Left ventricle myocardium inferior (tissue), 1 donor: ENCODE data around the gene BST2. TPM values are rescaled to one million over a fixed set of nuclear protein-coding genes. Genes with fewer than 3 reads are reported as not detected.
"Not testable (repeated sequence)": the region's sequence is repeated elsewhere in the genome, so short reads cannot be mapped to it uniquely, and the experiment has no call there.

ENCODE experiments used
- DNase-seq: peaks from one replicate; pipeline ENCODE4 v3.0.0-alpha.2; 2020
- H3K27ac ChIP-seq: fragments of 200-600 bp; replicated peaks from 2 replicates; pipeline ENCODE4 v1.8.0; 2021
- H3K27me3 ChIP-seq: fragments of 200-600 bp; 2 replicates; pipeline ENCODE4 v1.8.0; 2021; ENCODE audit warnings: low read depth
- H3K36me3 ChIP-seq: fragments of 200-600 bp; 2 replicates; pipeline ENCODE4 v1.8.0; 2021
- H3K4me1 ChIP-seq: fragments of 200-600 bp; 2 replicates; pipeline ENCODE4 v1.8.0; 2021
- H3K4me3 ChIP-seq: fragments of 200-600 bp; 2 replicates; pipeline ENCODE4 v1.8.0; 2021; ENCODE audit warnings: mild to moderate bottlenecking, moderate library complexity
- H3K9me3 ChIP-seq: fragments of 200-600 bp; replicated peaks from 2 replicates; pipeline ENCODE4 v1.8.0; 2021
- intact Hi-C: fragments of 100-400 bp; cut with micrococcal nuclease; formaldehyde crosslinking; loops from one replicate; pipeline ENCODE4 v1.11.0; 2022
- total RNA-seq: library from RNA; stranded (reverse); fragmentation: NEBNext Ultra II Directional; extraction: Animal tissue kit (Norgen Biotek cat#: 25700); gene quantifications from one replicate; pipeline ENCODE4 v1.2.1, GENCODE V29; 2021
- TF ChIP-seq, protein P1 (sequence below): fragments of 200-600 bp; IDR thresholded peaks from 2 replicates; pipeline ENCODE4 v1.8.0; 2021; ENCODE audit warnings: antibody characterized with exemption, mild to moderate bottlenecking, borderline replicate concordance
- donor health status: DM: no; HTN: yes; CAD: no; lungs with severe emphysema.

The BST2 gene
- total RNA-seq, 1 donor from 2014 or later = 42.2 TPM

GRCh38 chr19:17365361-17365760 lies 40.1 kb downstream of the BST2 start:
- no peaks in the 10 kb centered on the region for H3K4me1 ChIP-seq
- H3K4me3 ChIP-seq = no peak overlapping the region
- no peaks in the 10 kb centered on the region for H3K36me3 ChIP-seq
- H3K27ac ChIP-seq = no peak overlapping the region
- no peak for DNase-seq
- no peaks in the 10 kb centered on the region for H3K9me3 ChIP-seq
- H3K27me3 ChIP-seq = no peaks in the 10 kb centered on the region
- TF ChIP-seq, protein P1, sequence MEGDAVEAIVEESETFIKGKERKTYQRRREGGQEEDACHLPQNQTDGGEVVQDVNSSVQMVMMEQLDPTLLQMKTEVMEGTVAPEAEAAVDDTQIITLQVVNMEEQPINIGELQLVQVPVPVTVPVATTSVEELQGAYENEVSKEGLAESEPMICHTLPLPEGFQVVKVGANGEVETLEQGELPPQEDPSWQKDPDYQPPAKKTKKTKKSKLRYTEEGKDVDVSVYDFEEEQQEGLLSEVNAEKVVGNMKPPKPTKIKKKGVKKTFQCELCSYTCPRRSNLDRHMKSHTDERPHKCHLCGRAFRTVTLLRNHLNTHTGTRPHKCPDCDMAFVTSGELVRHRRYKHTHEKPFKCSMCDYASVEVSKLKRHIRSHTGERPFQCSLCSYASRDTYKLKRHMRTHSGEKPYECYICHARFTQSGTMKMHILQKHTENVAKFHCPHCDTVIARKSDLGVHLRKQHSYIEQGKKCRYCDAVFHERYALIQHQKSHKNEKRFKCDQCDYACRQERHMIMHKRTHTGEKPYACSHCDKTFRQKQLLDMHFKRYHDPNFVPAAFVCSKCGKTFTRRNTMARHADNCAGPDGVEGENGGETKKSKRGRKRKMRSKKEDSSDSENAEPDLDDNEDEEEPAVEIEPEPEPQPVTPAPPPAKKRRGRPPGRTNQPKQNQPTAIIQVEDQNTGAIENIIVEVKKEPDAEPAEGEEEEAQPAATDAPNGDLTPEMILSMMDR = no peak
- intact Hi-C loops = no loop called here

DNA sequence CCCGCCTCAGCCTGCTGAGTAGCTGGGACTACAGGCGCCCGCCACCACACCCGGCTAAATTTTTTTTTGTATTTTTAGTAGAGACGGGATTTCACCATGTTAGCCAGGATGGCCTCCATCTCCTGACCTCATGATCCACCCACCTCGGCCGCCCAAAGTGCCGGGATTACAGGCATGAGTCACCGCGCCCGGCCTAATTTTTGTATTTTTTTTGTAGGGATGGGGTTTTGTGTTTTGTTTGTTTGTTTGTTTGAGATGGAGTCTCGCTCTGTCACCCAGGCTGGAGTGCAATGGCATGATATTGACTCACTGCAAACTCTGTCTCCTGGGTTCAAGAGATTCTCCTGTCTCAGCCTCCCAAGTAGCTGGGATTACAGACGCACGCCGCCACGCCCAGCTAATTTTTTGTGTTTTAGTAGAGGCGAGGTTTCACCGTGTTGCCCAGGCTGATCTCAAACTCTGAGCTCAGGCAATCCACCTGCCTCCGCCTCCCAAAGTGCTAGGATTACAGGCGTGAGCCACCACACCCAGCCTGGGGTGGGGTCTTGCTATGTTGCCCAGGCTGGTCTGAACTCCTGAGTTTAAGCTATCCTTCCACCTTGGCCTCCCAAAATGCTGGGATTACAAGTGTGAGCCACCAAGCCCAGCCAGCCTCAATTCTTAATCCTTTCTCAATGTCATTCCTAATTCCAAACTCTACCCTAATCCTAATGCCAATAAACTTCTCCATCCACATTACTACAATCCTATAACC lies 41.4 kb downstream of the BST2 start:
- H3K9me3 ChIP-seq, H3K27me3 ChIP-seq, H3K36me3 ChIP-seq, H3K27ac ChIP-seq, intact Hi-C loops, DNase-seq, H3K4me1 ChIP-seq, H3K4me3 ChIP-seq: not testable (repeated sequence)

DNA sequence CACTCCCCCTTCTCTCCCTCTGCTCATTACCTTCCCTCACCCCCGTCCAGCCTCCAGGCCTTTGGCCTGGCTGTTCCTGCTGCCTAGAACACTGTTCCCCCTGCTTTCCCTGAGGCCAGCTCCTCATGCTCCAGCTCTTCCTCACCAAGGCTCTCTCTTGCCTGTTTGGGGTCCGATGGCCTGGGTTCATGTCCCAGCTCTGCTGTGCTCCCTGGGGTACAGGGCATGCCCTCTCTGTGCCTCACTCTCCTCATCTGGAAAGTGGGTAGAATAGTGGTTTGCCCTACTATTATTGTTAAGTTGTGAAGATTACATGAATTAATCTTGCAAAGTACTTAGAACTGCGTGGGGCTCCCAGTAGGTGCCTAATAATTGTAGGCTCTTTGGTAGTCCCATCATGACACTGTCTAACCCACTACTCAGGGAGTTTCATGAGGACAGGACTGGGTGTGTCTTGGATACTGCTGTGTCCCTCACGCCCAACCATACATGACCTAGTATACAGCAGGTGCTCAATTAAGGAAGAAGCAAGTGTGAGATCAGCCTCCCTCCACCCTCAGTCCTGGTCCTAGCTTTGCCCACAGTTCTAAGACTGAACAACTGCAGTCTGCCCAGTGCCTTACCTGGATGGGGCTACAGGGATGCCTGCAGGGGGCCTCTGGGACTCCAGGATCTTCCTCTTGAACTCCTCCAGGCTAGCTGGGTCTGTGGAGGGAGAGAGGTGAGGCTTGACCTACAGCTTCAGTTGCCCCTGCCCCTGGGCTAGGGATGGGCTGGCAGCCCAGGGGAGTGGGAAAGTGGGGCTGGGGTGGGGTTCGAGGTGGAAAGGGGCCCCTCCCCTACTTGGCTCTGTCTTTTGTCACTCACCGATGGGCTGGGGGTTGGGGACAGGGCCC lies 45.3 kb downstream of the BST2 start:
- DNase-seq = no peak
- Histone ChIP-seq H3K36me3 (no peaks in the 10 kb centered on the region), H3K4me3 (no peak overlapping the region), H3K27me3 (no peaks in the 10 kb centered on the region), H3K4me1 (peaks cover 13% of the 10 kb centered on the region), H3K9me3 (no peaks in the 10 kb centered on the region), H3K27ac (no peak overlapping the region)
- TF ChIP-seq, protein P1 = no peak
- intact Hi-C loops = no loop called here

DNA sequence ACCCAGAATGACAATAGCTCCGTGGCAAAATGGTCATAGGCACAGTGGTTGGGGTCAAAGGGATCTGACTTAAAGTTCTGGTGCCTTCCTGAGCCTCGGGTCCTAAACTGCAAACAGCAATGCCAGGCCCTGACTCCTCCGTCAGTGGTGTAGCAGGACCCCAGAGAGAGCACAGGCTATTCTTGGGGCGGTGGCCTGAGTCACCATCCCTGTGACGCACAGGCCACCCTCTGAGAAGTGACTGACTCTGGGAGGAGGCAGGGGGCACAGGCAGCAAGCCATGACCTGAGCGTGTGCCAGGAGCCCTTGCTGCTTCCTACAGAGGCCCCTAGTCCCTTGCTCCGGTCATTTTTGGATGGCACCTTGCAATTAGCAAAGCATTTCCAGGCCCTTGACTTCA lies 47.0 kb downstream of the BST2 start:
- TF ChIP-seq, protein P1 = no peak
- no peaks in the 10 kb centered on the region for H3K27me3 ChIP-seq
- peaks cover 13% of the 10 kb centered on the region for H3K4me1 ChIP-seq
- H3K4me3 ChIP-seq = no peak overlapping the region
- intact Hi-C loops = no loop called here
- DNase-seq = no peak
- H3K36me3 ChIP-seq = no peaks in the 10 kb centered on the region
- H3K9me3 ChIP-seq = no peaks in the 10 kb centered on the region
- H3K27ac ChIP-seq = peak overlapping the region; percentile 72

GRCh38 chr19:17357724-17358123 lies 47.7 kb downstream of the BST2 start:
- intact Hi-C loops = no loop called here
- peaks cover 20% of the 10 kb centered on the region for H3K4me1 ChIP-seq
- TF ChIP-seq, protein P1 = no peak
- peaks cover 4% of the 10 kb centered on the region for H3K27me3 ChIP-seq
- DNase-seq = no peak
- H3K27ac ChIP-seq = peak overlapping the region; percentile 72
- H3K4me3 ChIP-seq = no peak overlapping the region
- H3K36me3 ChIP-seq = no peaks in the 10 kb centered on the region
- H3K9me3 ChIP-seq = no peaks in the 10 kb centered on the region
